Activated CD4-positive, CD25-positive, alpha-beta regulatory T cell (primary cell): ENCODE measurements around the gene PDZRN4.

ENCODE experiments used
- DNase-seq, 4 experiments: peaks; one replicate each; lab custom pipeline; 2025; lab: John Stamatoyannopoulos, UW

PDZRN4 gene

GRCh38 chr12:41362931-41363330 is 174.8 kb downstream of the PDZRN4 start:
- DNase-seq = no peak

GRCh38 chr12:41364211-41364610 is 176.1 kb downstream of the PDZRN4 start:
- DNase-seq = no peak

- no peak for DNase-seq
Measured at GRCh38 chr12:41365653-41366171, 177.6 kb downstream of the PDZRN4 start.

- no peak for DNase-seq
Measured at GRCh38 chr12:41367726-41368405, 179.7 kb downstream of the PDZRN4 start.

- no peak for DNase-seq
Measured at GRCh38 chr12:41380878-41381277, 192.8 kb downstream of the PDZRN4 start.

- DNase-seq = no peak
Measured at GRCh38 chr12:41402801-41403200, 214.7 kb downstream of the PDZRN4 start.

GRCh38 chr12:41407232-41407799 is 219.2 kb downstream of the PDZRN4 start:
- DNase-seq = no peak

GRCh38 chr12:41409628-41410027 is 221.5 kb downstream of the PDZRN4 start:
- DNase-seq = no peak

- DNase-seq = no peak
Measured at GRCh38 chr12:41418586-41418985, 230.5 kb downstream of the PDZRN4 start.

- DNase-seq = no peak
Measured at GRCh38 chr12:41419131-41419893, 231.2 kb downstream of the PDZRN4 start.

- DNase-seq = no peak
Measured at GRCh38 chr12:41424651-41425050, 236.5 kb downstream of the PDZRN4 start.

- no peak for DNase-seq
Measured at GRCh38 chr12:41433460-41433859, 245.3 kb downstream of the PDZRN4 start.

GRCh38 chr12:41436076-41436475 is 248.0 kb downstream of the PDZRN4 start:
- DNase-seq = no peak

GRCh38 chr12:41437563-41437962 is 249.4 kb downstream of the PDZRN4 start:
- DNase-seq = no peak

GRCh38 chr12:41438854-41439541 is 250.9 kb downstream of the PDZRN4 start:
- no peak for DNase-seq

GRCh38 chr12:41439801-41440200 is 251.7 kb downstream of the PDZRN4 start:
- no peak for DNase-seq

GRCh38 chr12:41441180-41441579 is 253.1 kb downstream of the PDZRN4 start:
- DNase-seq = no peak

- no peak for DNase-seq
Measured at GRCh38 chr12:41442896-41443295, 254.8 kb downstream of the PDZRN4 start.

GRCh38 chr12:41443690-41444089 is 255.6 kb downstream of the PDZRN4 start:
- no peak for DNase-seq

GRCh38 chr12:41452838-41453407 is 264.8 kb downstream of the PDZRN4 start:
- DNase-seq = no peak

GRCh38 chr12:41453409-41453808 is 265.3 kb downstream of the PDZRN4 start:
- no peak for DNase-seq
